Cortex of kidney (tissue), 1 donor: ENCODE data around the gene EPRS1.
"Not testable (repeated sequence)": the region's sequence is repeated elsewhere in the genome, so short reads cannot be mapped to it uniquely, and the experiment has no call there.

Source experiments
- DNase-seq: peaks from one replicate; lab custom pipeline; 2025; lab: John Stamatoyannopoulos, UW

EPRS1 gene

GRCh38 chr1:220046052-220046930, at the start of gene EPRS1:
Gene EPRS1, minus strand, starts transcription at chr1:220046505. Its CDS starts 117 bp downstream, at chr1:220046388.
- DNase-seq: no peak

- DNase-seq: peak; percentile 66
Measured at GRCh38 chr1:220094016-220094911, 48.0 kb upstream of the EPRS1 start, which contains the start of gene IARS2. Gene IARS2, plus strand, starts transcription at chr1:220094132. Its CDS starts 85 bp downstream, at chr1:220094217.

GRCh38 chr1:220093361-220094015, 47.2 kb upstream of the EPRS1 start:
- no peak for DNase-seq

- no peak for DNase-seq
Measured at GRCh38 chr1:220092694-220093093, 46.4 kb upstream of the EPRS1 start.

GRCh38 chr1:220089650-220090556, 43.6 kb upstream of the EPRS1 start, which contains the start of gene BPNT1:
Gene BPNT1, minus strand, starts transcription at chr1:220089788. Its CDS starts 9,942 bp downstream, at chr1:220079846.
- no peak for DNase-seq

- DNase-seq: not testable (repeated sequence)
Measured at GRCh38 chr1:220086261-220086686, 40.0 kb upstream of the EPRS1 start.

- no peak for DNase-seq
Measured at GRCh38 chr1:220084460-220084859, 38.2 kb upstream of the EPRS1 start.

GRCh38 chr1:220077887-220078286, 31.6 kb upstream of the EPRS1 start:
- DNase-seq: no peak

- DNase-seq: no peak
Measured at GRCh38 chr1:220076861-220077762, 30.8 kb upstream of the EPRS1 start.

GRCh38 chr1:220067269-220068204, 21.2 kb upstream of the EPRS1 start:
- no peak for DNase-seq

- no peak for DNase-seq
Measured at GRCh38 chr1:220062629-220063028, 16.3 kb upstream of the EPRS1 start.

GRCh38 chr1:220060876-220061275, 14.6 kb upstream of the EPRS1 start:
- DNase-seq: no peak

GRCh38 chr1:220056374-220056773, 10.1 kb upstream of the EPRS1 start:
- no peak for DNase-seq

- DNase-seq: no peak
Measured at GRCh38 chr1:220045356-220046051, 801 bp downstream of the EPRS1 start.

- DNase-seq: no peak
Measured at GRCh38 chr1:220044678-220045355, 1.5 kb downstream of the EPRS1 start.

GRCh38 chr1:220043646-220044045, 2.7 kb downstream of the EPRS1 start:
- DNase-seq: no peak

- no peak for DNase-seq
Measured at GRCh38 chr1:220040028-220040596, 6.2 kb downstream of the EPRS1 start.
